Measurements from ENCODE around the gene HOPX.
"Not testable (repeated sequence)": the region's sequence is repeated elsewhere in the genome, so short reads cannot be mapped to it uniquely, and the experiment has no call there.

GRCh38 chr4:56610170-56610569 is 70.9 kb downstream of the HOPX start:
- TF ChIP-seq CTCF, POLR2A (IDR thresholded peaks at IDR 0.05): not testable (repeated sequence)
